22Rv1 (cell line): Measurements from ENCODE around the gene WDR27.
A peak's percentile ranks its signal among the peaks of the same experiment; 100 is the strongest.

Source experiments
- H3K27ac ChIP-seq: fragments of 450-650 bp; 2 replicates; pipeline ENCODE4 v1.5.1; 2017
- ZFX ChIP-seq: fragments of 450-650 bp; IDR thresholded peaks from 2 replicates; pipeline ENCODE4 v1.6.1; 2017; ENCODE audit warnings: antibody characterized with exemption, borderline replicate concordance
- TF ChIP-seq, protein P1 (sequence below): fragments of 450-650 bp; IDR thresholded peaks from 2 replicates; pipeline ENCODE4 v1.5.1; 2017; ENCODE audit warnings: mild to moderate bottlenecking

WDR27 gene

GRCh38 chr6:169729961-169730360, 28.1 kb upstream of the WDR27 start:
- no peak for TF ChIP-seq ZFX
- TF ChIP-seq, protein P1, sequence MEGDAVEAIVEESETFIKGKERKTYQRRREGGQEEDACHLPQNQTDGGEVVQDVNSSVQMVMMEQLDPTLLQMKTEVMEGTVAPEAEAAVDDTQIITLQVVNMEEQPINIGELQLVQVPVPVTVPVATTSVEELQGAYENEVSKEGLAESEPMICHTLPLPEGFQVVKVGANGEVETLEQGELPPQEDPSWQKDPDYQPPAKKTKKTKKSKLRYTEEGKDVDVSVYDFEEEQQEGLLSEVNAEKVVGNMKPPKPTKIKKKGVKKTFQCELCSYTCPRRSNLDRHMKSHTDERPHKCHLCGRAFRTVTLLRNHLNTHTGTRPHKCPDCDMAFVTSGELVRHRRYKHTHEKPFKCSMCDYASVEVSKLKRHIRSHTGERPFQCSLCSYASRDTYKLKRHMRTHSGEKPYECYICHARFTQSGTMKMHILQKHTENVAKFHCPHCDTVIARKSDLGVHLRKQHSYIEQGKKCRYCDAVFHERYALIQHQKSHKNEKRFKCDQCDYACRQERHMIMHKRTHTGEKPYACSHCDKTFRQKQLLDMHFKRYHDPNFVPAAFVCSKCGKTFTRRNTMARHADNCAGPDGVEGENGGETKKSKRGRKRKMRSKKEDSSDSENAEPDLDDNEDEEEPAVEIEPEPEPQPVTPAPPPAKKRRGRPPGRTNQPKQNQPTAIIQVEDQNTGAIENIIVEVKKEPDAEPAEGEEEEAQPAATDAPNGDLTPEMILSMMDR, result no peak
- no peak overlapping the region for H3K27ac ChIP-seq

GRCh38 chr6:169726963-169727362, 25.1 kb upstream of the WDR27 start:
- H3K27ac ChIP-seq, result no peak overlapping the region
- no peak for TF ChIP-seq ZFX
- TF ChIP-seq, protein P1, result no peak

DNA sequence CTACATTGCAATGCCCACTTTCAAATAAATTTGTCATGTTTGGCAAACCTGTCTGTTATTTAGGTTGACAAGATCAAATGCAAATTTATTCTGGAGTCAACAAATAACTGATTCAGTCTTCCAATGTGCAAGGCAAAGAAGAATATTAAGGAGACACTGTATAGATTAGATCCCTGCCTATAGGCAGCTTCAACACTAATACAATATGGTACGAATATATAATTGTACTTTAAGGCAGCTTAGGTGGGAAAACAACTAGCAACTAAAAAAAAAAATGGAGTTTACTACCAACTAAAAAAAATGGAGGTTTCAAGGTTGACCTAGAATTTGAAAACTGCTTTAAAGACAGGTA, 24.2 kb upstream of the WDR27 start:
- TF ChIP-seq, protein P1, result no peak
- TF ChIP-seq ZFX, result no peak
- no peak overlapping the region for H3K27ac ChIP-seq

DNA sequence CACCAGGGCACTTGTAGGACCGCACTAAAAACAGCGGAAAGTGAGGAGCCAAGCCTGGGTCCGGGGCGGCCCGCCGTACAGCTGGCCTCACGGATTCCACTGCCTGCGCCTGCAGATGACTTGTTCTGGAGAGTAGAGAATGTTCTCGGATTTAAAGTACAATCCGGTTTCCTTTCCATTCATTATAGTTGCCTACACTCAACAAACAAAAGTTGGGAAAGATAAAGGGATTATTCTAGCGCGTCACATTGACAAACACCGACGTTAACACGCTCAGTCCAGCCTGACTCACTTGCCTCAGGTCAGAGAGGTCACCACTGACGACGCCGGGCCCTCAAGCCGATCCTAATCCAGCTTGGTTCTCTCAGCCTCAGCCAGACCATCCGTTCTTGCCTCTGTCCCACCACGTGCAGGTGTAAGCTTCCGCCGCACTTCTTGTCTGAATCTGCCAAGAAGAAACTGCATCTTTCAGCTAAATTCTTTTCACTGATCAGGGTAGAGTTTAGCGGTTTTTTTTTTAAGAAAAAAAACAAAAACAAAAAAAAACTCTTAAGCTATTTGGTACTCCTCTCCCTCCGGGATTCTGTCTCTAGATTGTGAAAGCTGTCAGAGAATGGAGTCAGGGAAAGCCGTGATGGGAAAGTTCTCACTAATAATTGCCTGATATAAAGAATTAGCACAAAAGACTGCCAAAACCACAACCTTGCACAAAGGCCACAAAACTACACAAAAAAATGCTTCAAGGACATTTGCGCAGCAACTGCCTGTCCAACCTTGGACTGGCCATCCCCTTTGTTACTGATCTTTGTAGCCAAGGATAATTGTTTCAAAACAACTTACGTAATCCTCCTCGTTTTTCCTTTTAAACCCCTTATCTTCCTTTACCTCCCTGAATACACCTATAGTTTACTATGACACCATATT, 23.6 kb upstream of the WDR27 start:
- H3K27ac ChIP-seq, result peak overlapping the region; percentile 49; the same call in 1 of the 2 replicates
- no peak for TF ChIP-seq ZFX
- TF ChIP-seq, protein P1, result no peak

GRCh38 chr6:169724494-169725124, 22.8 kb upstream of the WDR27 start, which contains the start of gene PHF10:
Gene PHF10, minus strand, starts transcription at chr6:169724500. Its CDS starts 569 bp downstream, at chr6:169723931.
- peak within 1 kb of the TSS; percentile 67 for H3K27ac ChIP-seq
- no peak for TF ChIP-seq ZFX
- TF ChIP-seq, protein P1, result no peak

DNA sequence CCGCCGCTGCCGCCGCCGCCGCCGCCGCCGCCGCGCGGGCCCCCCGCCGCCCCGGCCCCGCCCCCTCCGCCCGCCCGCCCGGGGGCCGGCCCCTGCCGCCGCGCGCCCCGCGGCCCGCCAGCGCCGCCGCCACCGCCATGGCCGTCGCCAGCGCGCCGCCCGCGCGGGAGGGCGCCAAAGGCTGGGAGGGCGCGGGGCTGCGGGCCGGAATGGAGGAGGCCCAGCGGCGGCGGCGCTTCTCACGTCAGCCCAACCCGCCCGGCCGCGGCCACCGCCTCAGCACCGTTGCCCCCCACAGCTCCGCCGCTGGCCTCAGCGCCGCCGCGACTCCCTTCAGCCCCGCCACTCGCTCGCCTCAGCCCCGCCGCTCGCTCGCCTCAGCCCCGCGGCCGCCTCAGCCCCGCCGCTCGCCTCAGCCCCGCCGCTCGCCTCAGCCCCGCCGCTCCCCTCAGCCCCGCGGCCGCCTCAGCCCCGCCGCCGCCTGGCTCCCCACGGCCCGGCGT, 22.2 kb upstream of the WDR27 start:
- peak overlapping the region; percentile 49; the same call in 1 of the 2 replicates for H3K27ac ChIP-seq
- TF ChIP-seq, protein P1, result no peak
- TF ChIP-seq ZFX, result no peak
